Measurements from ENCODE around the gene AKIRIN2. TPM values are rescaled to one million over a fixed set of nuclear protein-coding genes. Genes with fewer than 3 reads are reported as not detected.

AKIRIN2 gene
- total RNA-seq, 2 experiments from 2014 or later, result 43.4 to 46.4 TPM

GRCh38 chr6:87628881-87629280, 73.2 kb downstream of the AKIRIN2 start:
- CTCF ChIA-PET, result no interaction called here
- POLR2A ChIA-PET, result no interaction called here

GRCh38 chr6:87628424-87628823, 73.6 kb downstream of the AKIRIN2 start:
- CTCF ChIA-PET, result no interaction called here
- POLR2A ChIA-PET, result no interaction called here

Other genes with a start within 250 kb of the AKIRIN2 start
- 1 to 10 TPM; 9.5 TPM for gene SLC35A1, start 229.3 kb downstream of the AKIRIN2 start, total RNA-seq
- gene RARS2, start 112.2 kb downstream of the AKIRIN2 start, total RNA-seq, result 10 to 100 TPM; 19.2 to 21.6 TPM
- 10 to 100 TPM; 34.2 to 34.8 TPM for gene ORC3, start 112.1 kb downstream of the AKIRIN2 start, total RNA-seq

Data from activated CD8-positive, alpha-beta memory T cell treated with anti-CD3 and anti-CD28 coated beads for 36 hours (primary cell).